Stimulated activated CD8-positive, alpha-beta memory T cell treated with anti-CD3 and anti-CD28 coated beads, Interleukin-7, amount 100 ng/mL, for 24 hours (primary cell): ENCODE results near the gene CAST.

Experiments used
- DNase-seq: peaks from one replicate; pipeline ENCODE4 v3.0.0-alpha.2; 2020; ENCODE audit warnings: low read depth

Gene CAST

GRCh38 chr5:96745844-96746531 is 83.8 kb downstream of the CAST start:
- no peak for DNase-seq

- DNase-seq: no peak
Measured at GRCh38 chr5:96747720-96748119, 85.5 kb downstream of the CAST start.

GRCh38 chr5:96750110-96750822 is 88.1 kb downstream of the CAST start:
- no peak for DNase-seq

- no peak for DNase-seq
Measured at GRCh38 chr5:96751203-96752169, 89.3 kb downstream of the CAST start.

- no peak for DNase-seq
Measured at GRCh38 chr5:96752341-96753016, 90.3 kb downstream of the CAST start.

GRCh38 chr5:96753017-96753397 is 90.8 kb downstream of the CAST start:
- no peak for DNase-seq

GRCh38 chr5:96753848-96754247 is 91.7 kb downstream of the CAST start:
- no peak for DNase-seq

GRCh38 chr5:96755851-96756250 is 93.7 kb downstream of the CAST start:
- DNase-seq: no peak

- no peak for DNase-seq
Measured at GRCh38 chr5:96756985-96757384, 94.8 kb downstream of the CAST start.

- DNase-seq: no peak
Measured at GRCh38 chr5:96758621-96759020, 96.4 kb downstream of the CAST start.

GRCh38 chr5:96761618-96762017 is 99.4 kb downstream of the CAST start:
- DNase-seq: no peak

- DNase-seq: no peak
Measured at GRCh38 chr5:96763026-96763425, 100.8 kb downstream of the CAST start.

- DNase-seq: no peak
Measured at GRCh38 chr5:96765043-96765442, 102.9 kb downstream of the CAST start.

GRCh38 chr5:96768708-96769251 is 106.6 kb downstream of the CAST start:
- DNase-seq: no peak

- DNase-seq: no peak
Measured at GRCh38 chr5:96771395-96771794, 109.2 kb downstream of the CAST start.

- no peak for DNase-seq
Measured at GRCh38 chr5:96772111-96772510, 109.9 kb downstream of the CAST start.

GRCh38 chr5:96772542-96772941 is 110.4 kb downstream of the CAST start:
- DNase-seq: no peak

GRCh38 chr5:96775050-96775449 is 112.9 kb downstream of the CAST start:
- DNase-seq: no peak

- no peak for DNase-seq
Measured at GRCh38 chr5:96775689-96776088, 113.5 kb downstream of the CAST start.

- no peak for DNase-seq
Measured at GRCh38 chr5:96776621-96777020, 114.4 kb downstream of the CAST start.

- DNase-seq: no peak
Measured at GRCh38 chr5:96778409-96778808, 116.2 kb downstream of the CAST start.

- DNase-seq: no peak
Measured at GRCh38 chr5:96780626-96781025, 118.5 kb downstream of the CAST start.
